Endometrium (tissue), 2 donors: Measurements from ENCODE around the gene TRIM51G.
"Not testable (repeated sequence)": the region's sequence is repeated elsewhere in the genome, so short reads cannot be mapped to it uniquely, and the experiment has no call there.

Experiments
- FAIRE-seq: peaks from 2 replicates; lab custom pipeline; 2012; peaks lifted over from hg19 to GRCh38; lab: Jason Lieb, UNC
- donor health status: control.
- donor health status: control.

TRIM51G gene

GRCh38 chr11:48983785-48984184 lies at the start of gene TRIM51G:
TRIM51G (minus strand) TSS chr11:48983885; CDS start chr11:48981695, 2,190 bp downstream.
- FAIRE-seq = not testable (repeated sequence)

GRCh38 chr11:49028523-49028922 lies 44.8 kb upstream of the TRIM51G start, which contains the start of gene TRIM49B:
TRIM49B (plus strand) TSS chr11:49028823; CDS start chr11:49031600, 2,777 bp downstream.
- not testable (repeated sequence) for FAIRE-seq

GRCh38 chr11:48968592-48968991 lies 15.1 kb downstream of the TRIM51G start:
- not testable (repeated sequence) for FAIRE-seq

GRCh38 chr11:48955315-48956049 lies 28.2 kb downstream of the TRIM51G start:
- not testable (repeated sequence) for FAIRE-seq

- FAIRE-seq = not testable (repeated sequence)
Observed at GRCh38 chr11:48945796-48946195, 37.9 kb downstream of the TRIM51G start.
